Measurements from ENCODE around the gene PACS1.

PACS1 gene

GRCh38 chr11:66050581-66051231 lies 19.4 kb upstream of the PACS1 start:
- DNase-seq, result no peak

- no peak for DNase-seq
Measured at GRCh38 chr11:66051371-66051765, 18.7 kb upstream of the PACS1 start.

GRCh38 chr11:66051766-66052663 lies 18.1 kb upstream of the PACS1 start, which contains the start of gene SF3B2:
Gene SF3B2 (plus strand): TSS chr11:66052364. CDS start chr11:66052385, 21 bp downstream.
- DNase-seq, result peak; percentile 86

GRCh38 chr11:66052664-66052982 lies 17.4 kb upstream of the PACS1 start:
- DNase-seq, result no peak

- no peak for DNase-seq
Measured at GRCh38 chr11:66055021-66055420, 15.1 kb upstream of the PACS1 start.

- no peak for DNase-seq
Measured at GRCh38 chr11:66056501-66056900, 13.6 kb upstream of the PACS1 start.

- no peak for DNase-seq
Measured at GRCh38 chr11:66059966-66060680, 9.9 kb upstream of the PACS1 start.

- DNase-seq, result no peak
Measured at GRCh38 chr11:66061268-66061667, 8.8 kb upstream of the PACS1 start.

GRCh38 chr11:66062408-66062807 lies 7.7 kb upstream of the PACS1 start:
- no peak for DNase-seq

- DNase-seq, result no peak
Measured at GRCh38 chr11:66063900-66064299, 6.2 kb upstream of the PACS1 start.

- DNase-seq, result no peak
Measured at GRCh38 chr11:66064571-66064970, 5.5 kb upstream of the PACS1 start.

GRCh38 chr11:66066751-66067150 lies 3.3 kb upstream of the PACS1 start:
- no peak for DNase-seq

- no peak for DNase-seq
Measured at GRCh38 chr11:66067640-66068039, 2.4 kb upstream of the PACS1 start.

- DNase-seq, result no peak
Measured at GRCh38 chr11:66068154-66068821, 1.8 kb upstream of the PACS1 start.

GRCh38 chr11:66068923-66069714 lies 953 bp upstream of the PACS1 start:
- DNase-seq, result no peak

GRCh38 chr11:66070604-66071380 lies 720 bp downstream of the PACS1 start:
- no peak for DNase-seq

GRCh38 chr11:66071381-66071801 lies 1.3 kb downstream of the PACS1 start:
- DNase-seq, result no peak

GRCh38 chr11:66072081-66072480 lies 2.0 kb downstream of the PACS1 start:
- DNase-seq, result no peak

GRCh38 chr11:66072518-66072917 lies 2.4 kb downstream of the PACS1 start:
- no peak for DNase-seq

- DNase-seq, result no peak
Measured at GRCh38 chr11:66073669-66074068, 3.6 kb downstream of the PACS1 start.

- no peak for DNase-seq
Measured at GRCh38 chr11:66075273-66075672, 5.2 kb downstream of the PACS1 start.
